GM23338 (cell line): Measurements from ENCODE around the gene ERRFI1. TPM values are rescaled to one million over a fixed set of nuclear protein-coding genes. Genes with fewer than 3 reads are reported as not detected.
A peak's percentile ranks its signal among the peaks of the same experiment; 100 is the strongest.

Source experiments
- ATAC-seq: fragments of 200-7000 bp; cut with Tn5 transposase; 3 replicates; pipeline ENCODE4 v1.9.1; 2020
- DNase-seq: peaks from one replicate; pipeline ENCODE4 v3.0.0-alpha.2; 2015; ENCODE audit warnings: low spot score
- H2AFZ ChIP-seq: fragments of 200-600 bp; sonication (generic); 2 replicates; pipeline ENCODE4 v1.8.0; 2016; ENCODE audit warnings: antibody characterized with exemption, mild to moderate bottlenecking, moderate library complexity
- H3F3A ChIP-seq: fragments of 200-600 bp; sonication (generic); replicated peaks from 2 replicates; pipeline ENCODE4 v1.8.0; 2017; ENCODE audit warnings: antibody characterized with exemption, mixed run types, low read depth
- H3K27ac ChIP-seq: fragments of 200-600 bp; sonication (generic); 2 replicates; pipeline ENCODE4 v1.6.1; 2016; ENCODE audit warnings: low read depth
- H3K27me3 ChIP-seq: fragments of 200-600 bp; sonication (generic); 2 replicates; pipeline ENCODE4 v1.8.0; 2016; ENCODE audit warnings: mild to moderate bottlenecking, mixed run types, moderate library complexity; ENCODE audit not compliant: insufficient read depth
- H3K36me3 ChIP-seq: fragments of 200-600 bp; sonication (generic); 2 replicates; pipeline ENCODE4 v1.8.0; 2016; ENCODE audit warnings: mild to moderate bottlenecking; ENCODE audit not compliant: insufficient read depth
- H3K4me1 ChIP-seq: fragments of 200-600 bp; sonication (generic); 2 replicates; pipeline ENCODE4 v1.8.0; 2016; ENCODE audit warnings: mild to moderate bottlenecking, moderate library complexity; ENCODE audit not compliant: insufficient read depth
- H3K4me2 ChIP-seq: fragments of 200-600 bp; sonication (generic); 2 replicates; pipeline ENCODE4 v1.7.1; 2017; ENCODE audit warnings: mixed run types
- H3K4me3 ChIP-seq: fragments of 200-600 bp; sonication (generic); 2 replicates; pipeline ENCODE4 v1.6.1; 2016; ENCODE audit warnings: mixed run types
- H3K79me2 ChIP-seq: fragments of 200-600 bp; sonication (generic); replicated peaks from 2 replicates; pipeline ENCODE4 v1.8.0; 2017; ENCODE audit warnings: mild to moderate bottlenecking; ENCODE audit not compliant: insufficient read depth
- H3K9me2 ChIP-seq: fragments of 200-600 bp; sonication (generic); 2 replicates; pipeline ENCODE4 v1.8.0; 2017; ENCODE audit not compliant: insufficient read depth
- H4K20me1 ChIP-seq: fragments of 200-600 bp; sonication (generic); replicated peaks from 2 replicates; pipeline ENCODE4 v1.8.0; 2017; ENCODE audit warnings: mild to moderate bottlenecking; ENCODE audit not compliant: insufficient read depth
- H3K27ac Mint-ChIP-seq: 2 replicates; pipeline ENCODE4 v1.8.0; 2020; ENCODE audit warnings: inconsistent platforms, mild to moderate bottlenecking, moderate library complexity, mixed read lengths
- H3K27me3 Mint-ChIP-seq: 3 replicates; pipeline ENCODE4 v1.8.0; 2022; ENCODE audit warnings: low read depth, mild to moderate bottlenecking, moderate library complexity, mixed read lengths, inconsistent platforms; ENCODE audit not compliant: insufficient read depth, poor library complexity
- H3K36me3 Mint-ChIP-seq: 3 replicates; pipeline ENCODE4 v1.8.0; 2021; ENCODE audit warnings: low read depth, mild to moderate bottlenecking, inconsistent platforms, moderate library complexity, mixed read lengths
- H3K4me1 Mint-ChIP-seq: 3 replicates; pipeline ENCODE4 v1.8.0; 2020; ENCODE audit warnings: mild to moderate bottlenecking, inconsistent platforms, mixed read lengths
- H3K4me3 Mint-ChIP-seq: 3 replicates; pipeline ENCODE4 v1.8.0; 2021; ENCODE audit warnings: moderate library complexity, mild to moderate bottlenecking, inconsistent platforms, mixed read lengths
- H3K9me3 Mint-ChIP-seq: 3 replicates; pipeline ENCODE4 v1.8.0; 2020; ENCODE audit warnings: moderate library complexity, mild to moderate bottlenecking, inconsistent platforms, mixed read lengths
- CREB1 ChIP-seq: fragments of 250-450 bp; sonication (Bioruptor Pico); IDR thresholded peaks from 2 replicates; pipeline ENCODE4 v1.5.0; 2020; ENCODE audit warnings: low read depth, mild to moderate bottlenecking, moderate library complexity
- CTCF ChIP-seq, 2 experiments: fragments of 200-600 bp in 1 of 2; sonication (generic) in 1 of 2; conservative IDR thresholded peaks; 2 replicates each; pipeline versions ENCODE4 v1.5.1 to v1.6.1; 2016 to 2017; ENCODE audit warnings: antibody characterized with exemption in 2 of 2, low read depth in 2 of 2, mild to moderate bottlenecking in 2 of 2, moderate library complexity in 1 of 2
- ETS1 ChIP-seq: IDR thresholded peaks from 2 replicates; pipeline ENCODE4 v1.6.1; 2016; ENCODE audit warnings: antibody characterized with exemption
- EZH2 ChIP-seq: fragments of 200-600 bp; sonication (generic); IDR thresholded peaks from one replicate; pipeline ENCODE4 v1.8.0; 2017; ENCODE audit warnings: antibody characterized with exemption, mild to moderate bottlenecking, low read depth; ENCODE audit not compliant: unreplicated experiment
- EZH2phosphoT487 ChIP-seq: fragments of 200-600 bp; sonication (generic); IDR thresholded peaks from one replicate; pipeline ENCODE4 v1.8.1; 2018; ENCODE audit warnings: antibody characterized with exemption; ENCODE audit not compliant: unreplicated experiment
- JUNB ChIP-seq: IDR thresholded peaks from one replicate; pipeline ENCODE4 v1.6.1; 2016; ENCODE audit warnings: antibody characterized with exemption; ENCODE audit not compliant: unreplicated experiment
- POLR2AphosphoS5 ChIP-seq: IDR thresholded peaks from 2 replicates; pipeline ENCODE4 v1.6.1; 2016; ENCODE audit warnings: antibody characterized with exemption, low read depth
- REST ChIP-seq: IDR thresholded peaks from one replicate; pipeline ENCODE4 v1.6.1; 2018; ENCODE audit warnings: antibody characterized with exemption; ENCODE audit not compliant: unreplicated experiment
- STAT1 ChIP-seq: IDR thresholded peaks from one replicate; pipeline ENCODE4 v1.6.1; 2016; ENCODE audit warnings: antibody characterized with exemption; ENCODE audit not compliant: unreplicated experiment
- ZNF114 ChIP-seq: fragments of 250-450 bp; sonication (Bioruptor Pico); IDR thresholded peaks from 2 replicates; pipeline ENCODE4 v1.5.0; 2020; ENCODE audit warnings: mild to moderate bottlenecking, moderate library complexity
- ZNF331 ChIP-seq: fragments of 250-450 bp; sonication (Bioruptor Pico); IDR thresholded peaks from 2 replicates; pipeline ENCODE4 v1.5.0; 2020; ENCODE audit warnings: low read depth, mild to moderate bottlenecking, moderate library complexity
- polyA plus RNA-seq: library from polyadenylated mRNA; unstranded; fragments of >200 nt; fragmentation: Nextera tagmentation; extraction: Ambion mirVana; gene quantifications from 2 replicates; pipeline ENCODE4 v1.2.1, GENCODE V29; 2016
- total RNA-seq: library from RNA; depleted of rRNA; stranded (reverse); fragments of >200 nt; shearing (Covaris generic); gene quantifications from 2 replicates; pipeline ENCODE4 v1.2.3, GENCODE V29; 2014

The ERRFI1 gene
- total and polyA plus RNA-seq, 2 experiments from 2014 or later, result 22.9 to 59.8 TPM

- Histone ChIP-seq H3K36me3 (peaks cover 14% of the 10 kb centered on the region), H3K4me2 (peak overlapping the region; percentile 67), H2AFZ (no peak overlapping the region), H3K27me3 (no peaks in the 10 kb centered on the region), H3K27ac (peak overlapping the region; percentile 35; the same call in 1 of the 2 replicates), H3F3A (no peaks in the 10 kb centered on the region), H3K9me2 (no peaks in the 10 kb centered on the region), H3K4me1 (peaks cover 74% of the 10 kb centered on the region), H3K79me2 (peaks cover 97% of the 10 kb centered on the region), H4K20me1 (peaks cover 40% of the 10 kb centered on the region), H3K4me3 (no peak overlapping the region; the same call in 1 of the 2 replicates)
- no peaks in the 10 kb centered on the region for H3K27me3 Mint-ChIP-seq
- H3K4me3 Mint-ChIP-seq, result peak overlapping the region; percentile 39
- ATAC-seq (peak; percentile 12; the same call in 2 of the 3 replicates), DNase-seq (no peak)
- peak overlapping the region; percentile 88 for H3K27ac Mint-ChIP-seq
- no peaks in the 10 kb centered on the region for H3K9me3 Mint-ChIP-seq
- peaks cover 74% of the 10 kb centered on the region for H3K4me1 Mint-ChIP-seq
- TF ChIP-seq CTCF (conservative IDR thresholded peaks at IDR 0.05; ENCODE audit: low read depth in 2 of 2) (no peak), ETS1 (no peak), CREB1 (CRISPR knock-in tag) (no peak), STAT1 (no peak), ZNF114 (CRISPR knock-in tag) (no peak), JUNB (no peak), REST (no peak), POLR2AphosphoS5 (no peak), ZNF331 (CRISPR knock-in tag) (no peak), EZH2phosphoT487 (no peak), EZH2 (no peak)
- peaks cover 24% of the 10 kb centered on the region for H3K36me3 Mint-ChIP-seq
These were observed 8.5 kb downstream of the ERRFI1 start for GRCh38 chr1:8017495-8018197.
